Cerebellar cortex (tissue), 1 donor: ENCODE measurements around the gene ZNF618.

ENCODE experiments used
- DNase-seq: peaks from one replicate; pipeline ENCODE4 v3.0.0-alpha.2; 2015; ENCODE audit warnings: low spot score

ZNF618 gene

DNA sequence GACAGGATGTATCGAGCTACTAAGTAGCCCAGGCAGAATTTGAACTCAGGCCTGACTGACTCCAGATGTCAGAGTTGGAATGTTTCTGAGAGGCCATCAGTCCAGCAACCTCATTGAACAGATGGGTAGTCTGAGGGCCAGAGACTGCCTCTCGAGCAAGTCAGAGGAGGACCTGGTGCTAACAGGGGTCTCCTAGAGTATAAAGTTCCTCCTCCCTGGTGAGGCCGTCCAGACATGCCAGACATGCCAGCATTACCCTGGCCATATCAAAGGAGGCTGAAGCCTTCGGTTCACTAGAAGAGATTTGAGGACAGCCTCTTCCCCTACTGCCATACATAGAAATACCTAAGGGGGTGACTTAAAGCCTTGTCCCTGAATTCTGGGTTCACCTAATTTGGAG, 81.2 kb downstream of the ZNF618 start:
- DNase-seq: no peak

DNA sequence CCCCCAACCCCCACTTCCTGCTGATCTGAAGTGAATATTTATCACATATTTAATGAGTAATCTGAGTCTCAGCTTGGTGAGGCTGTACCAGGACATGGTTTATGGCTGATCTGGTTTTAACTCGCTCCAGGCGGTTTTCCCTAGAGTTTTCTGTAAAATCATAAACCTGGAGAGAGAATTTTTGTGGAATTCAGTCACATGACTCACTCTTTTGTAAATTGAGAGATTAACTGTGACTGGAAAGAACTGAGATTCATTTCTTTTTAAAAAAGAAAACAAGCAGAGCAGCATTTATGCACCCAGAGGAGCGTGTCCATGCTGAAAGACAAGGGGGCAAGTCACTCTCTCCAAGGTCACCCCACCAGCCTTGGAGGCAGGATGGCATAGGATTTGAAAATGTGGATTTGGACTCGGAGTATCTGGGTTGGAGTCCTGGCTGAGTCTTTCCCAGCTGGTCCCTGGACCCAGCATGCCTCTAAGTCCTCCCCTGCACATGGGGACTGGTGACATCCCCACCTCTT, 81.8 kb downstream of the ZNF618 start:
- no peak for DNase-seq

DNA sequence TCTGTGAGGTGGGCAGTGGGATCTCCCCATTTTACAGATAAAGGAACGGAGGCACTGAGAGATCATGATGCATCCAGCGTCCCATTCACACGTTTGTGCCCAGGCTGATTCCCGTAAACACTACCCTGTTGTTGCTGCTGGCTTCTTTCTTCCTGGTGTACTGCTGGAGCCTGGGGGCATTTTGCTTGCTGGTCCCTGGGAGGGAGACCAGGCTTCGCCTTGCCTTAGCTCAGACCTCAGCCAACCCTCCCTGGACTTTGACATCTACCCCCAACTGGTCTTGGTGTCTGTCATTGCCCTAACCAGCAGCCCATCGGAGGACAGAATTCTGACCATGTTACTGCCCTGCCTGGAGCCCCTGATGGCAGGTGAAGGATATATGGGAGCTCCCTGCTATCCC, 82.4 kb downstream of the ZNF618 start:
- no peak for DNase-seq

DNA sequence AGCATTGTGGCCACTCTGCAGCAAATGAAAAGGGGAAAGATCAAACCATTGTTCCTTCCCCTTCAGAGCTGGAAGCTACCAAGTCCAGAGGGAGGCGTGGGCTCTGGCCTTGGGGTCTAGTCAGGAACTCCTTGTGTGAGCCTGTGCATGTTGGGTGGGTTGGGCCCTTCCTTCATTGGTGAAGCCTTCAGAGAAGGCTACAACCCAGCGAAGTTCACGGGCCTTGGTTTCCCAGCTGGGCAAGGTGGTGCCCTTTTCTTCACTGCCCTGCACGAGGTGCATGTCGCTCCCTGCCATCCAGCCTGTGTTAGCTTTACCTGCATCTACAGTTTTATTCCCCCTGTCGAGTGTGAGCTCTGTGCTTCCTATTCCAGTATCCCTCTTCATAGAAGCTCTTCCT, 84.7 kb downstream of the ZNF618 start:
- no peak for DNase-seq

- no peak for DNase-seq
Observed at GRCh38 chr9:113962396-113962795, 86.3 kb downstream of the ZNF618 start.

- peak; percentile 32 for DNase-seq
Observed at GRCh38 chr9:113963017-113963620, 87.0 kb downstream of the ZNF618 start.

- DNase-seq: no peak
Observed at GRCh38 chr9:113963696-113964494, 87.8 kb downstream of the ZNF618 start.

GRCh38 chr9:113964495-113965170, 88.5 kb downstream of the ZNF618 start:
- no peak for DNase-seq

- DNase-seq: no peak
Observed at GRCh38 chr9:113966394-113966793, 90.3 kb downstream of the ZNF618 start.

GRCh38 chr9:113967380-113967779, 91.3 kb downstream of the ZNF618 start:
- no peak for DNase-seq

- DNase-seq: no peak
Observed at GRCh38 chr9:113969343-113969742, 93.2 kb downstream of the ZNF618 start.

DNA sequence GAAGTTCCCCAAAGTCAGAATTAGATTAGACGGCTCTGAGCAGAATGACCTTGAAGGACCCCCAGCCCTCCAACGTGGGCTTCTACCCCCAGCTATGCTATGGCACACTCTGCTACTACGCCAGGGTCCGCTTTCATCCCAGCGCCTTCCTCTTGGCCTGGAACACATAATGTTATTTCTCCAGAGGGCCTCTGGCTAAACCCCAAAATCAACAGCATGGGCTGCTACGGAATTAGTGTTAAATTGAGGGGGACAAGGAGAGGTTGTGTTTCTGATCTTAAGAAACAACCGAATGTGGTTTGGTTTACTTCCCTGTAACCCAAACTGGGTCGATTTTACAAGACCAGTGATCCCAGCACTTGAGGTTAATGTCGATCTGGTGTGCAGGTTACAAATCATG, 97.1 kb downstream of the ZNF618 start:
- DNase-seq: no peak

DNA sequence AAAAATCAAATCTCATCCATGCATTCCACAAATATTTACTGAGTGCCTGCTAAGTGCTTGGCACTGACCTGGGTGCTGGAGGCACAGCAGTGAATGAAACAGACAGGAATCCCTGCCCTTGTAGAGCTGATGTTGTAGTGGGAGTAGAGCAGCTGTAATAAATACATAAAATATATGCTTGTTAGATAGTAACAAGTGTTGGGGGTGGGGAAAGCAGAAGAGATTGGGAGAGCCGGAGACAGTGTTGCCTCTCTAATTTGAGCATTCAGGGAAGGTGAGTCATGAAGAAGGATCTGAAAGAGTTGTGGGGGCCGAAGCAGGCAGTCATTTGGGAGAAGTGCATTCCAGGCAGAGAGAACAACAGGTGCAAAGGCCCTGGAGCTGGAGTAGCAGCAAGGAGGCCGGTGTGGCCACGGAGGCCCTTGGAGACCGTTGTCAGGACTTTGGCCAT, 97.9 kb downstream of the ZNF618 start:
- no peak for DNase-seq

- no peak for DNase-seq
Observed at GRCh38 chr9:113976915-113977314, 100.8 kb downstream of the ZNF618 start.

DNA sequence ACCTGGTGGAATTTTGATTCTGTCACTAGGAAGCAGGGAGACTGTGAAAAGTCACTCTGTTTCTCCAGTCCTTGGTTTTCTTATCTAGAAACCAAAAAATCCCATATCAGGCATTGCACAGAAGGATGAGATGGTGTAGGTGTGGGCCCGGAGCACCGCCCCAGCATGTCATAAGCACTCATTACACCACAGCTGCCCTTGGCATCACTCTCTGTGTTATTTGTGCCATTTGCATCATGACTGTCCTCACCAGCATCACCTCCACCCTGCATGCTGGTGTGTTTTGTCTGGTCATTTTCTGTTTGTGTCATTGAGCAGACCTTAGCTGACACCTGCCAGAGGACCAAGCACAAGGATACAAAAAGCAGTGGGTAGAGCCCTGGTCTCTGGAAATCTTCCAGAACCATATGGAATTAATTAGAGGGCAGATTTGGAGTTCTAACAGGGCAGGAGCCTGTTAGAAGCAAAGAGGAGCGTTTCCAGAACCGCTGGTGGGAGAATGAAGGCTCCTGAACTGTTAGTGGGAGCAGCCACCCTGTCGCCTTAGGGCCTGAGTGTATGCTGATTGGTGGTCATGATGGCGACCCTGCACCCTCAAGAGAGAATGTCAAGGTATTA, 102.7 kb downstream of the ZNF618 start:
- no peak for DNase-seq

GRCh38 chr9:113979343-113980127, 103.4 kb downstream of the ZNF618 start:
- DNase-seq: no peak

- DNase-seq: no peak
Observed at GRCh38 chr9:113984639-113985380, 108.7 kb downstream of the ZNF618 start.

DNA sequence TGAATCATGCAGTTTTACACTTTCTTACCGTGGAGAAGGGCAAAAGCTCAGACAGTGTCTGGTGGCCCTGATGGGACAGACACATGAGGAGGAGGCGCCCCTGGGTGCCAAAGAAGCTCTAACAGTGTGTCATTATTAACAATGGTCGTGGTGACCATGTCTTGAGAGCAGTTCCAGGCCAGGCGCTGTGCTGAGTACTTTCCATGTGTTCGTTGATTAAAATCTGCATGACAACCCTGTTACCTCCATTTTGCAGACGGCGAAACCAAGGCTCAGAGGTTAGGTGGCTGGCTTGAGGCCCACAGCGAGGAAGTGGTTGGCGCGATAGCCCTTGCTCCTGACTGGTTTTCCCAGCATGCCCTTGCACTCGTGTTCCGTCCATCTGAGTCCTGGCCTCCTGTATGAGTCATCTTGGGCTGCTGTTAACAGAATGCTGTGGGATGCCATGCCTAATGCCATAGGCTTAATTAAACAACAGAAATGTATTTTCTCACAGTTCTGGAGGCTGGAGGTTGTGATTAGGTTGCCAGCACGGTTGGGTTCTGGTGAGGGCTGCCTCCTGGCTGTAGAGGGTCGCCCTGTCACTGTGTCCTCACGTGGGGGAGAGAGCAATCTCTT, 110.0 kb downstream of the ZNF618 start:
- peak; percentile 34 for DNase-seq

GRCh38 chr9:113986931-113987330, 110.8 kb downstream of the ZNF618 start:
- peak; percentile 37 for DNase-seq

- no peak for DNase-seq
Observed at GRCh38 chr9:113987526-113987925, 111.4 kb downstream of the ZNF618 start.
